Astrocyte of the spinal cord (primary cell): ENCODE results near the gene SF1.
A peak's percentile ranks its signal among the peaks of the same experiment; 100 is the strongest.

Experiments used
- DNase-seq: peaks from one replicate; pipeline ENCODE4 v3.0.0; 2011; ENCODE audit warnings: low read depth, low spot score
- H3K4me3 ChIP-seq: 2 replicates; pipeline ENCODE4 v1.5.1; 2011; ENCODE audit warnings: low read depth, mild to moderate bottlenecking, low read length, moderate library complexity
- in situ Hi-C: cut with HindIII; loops from 2 replicates; pipeline ENCODE4 v1.10.0; 2017; ENCODE audit warnings: low sequenced_read_pairs
- TF ChIP-seq, protein P1 (sequence below): IDR thresholded peaks from 2 replicates; pipeline ENCODE4 v1.5.1; 2012; ENCODE audit warnings: low read depth, mild to moderate bottlenecking, low read length, inconsistent platforms

SF1 gene

DNA sequence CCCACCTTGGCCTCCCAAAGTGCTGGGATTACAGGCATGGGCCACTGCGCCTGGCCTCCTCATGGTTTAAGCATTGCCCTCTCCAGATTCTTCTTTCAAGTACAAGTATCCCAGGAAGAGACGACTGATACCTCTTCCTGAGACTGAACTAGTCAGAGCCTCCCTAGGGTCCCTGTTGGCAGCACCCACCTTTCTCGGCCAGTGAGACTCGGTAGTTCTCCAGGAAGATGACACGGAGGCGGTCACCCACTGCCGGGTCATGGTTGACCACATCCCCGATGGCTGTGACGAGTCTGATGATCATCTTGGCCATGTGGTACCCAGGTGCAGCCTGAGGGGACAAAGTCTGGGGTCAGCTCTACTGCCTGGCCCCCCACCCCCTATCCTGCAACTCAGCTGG, 27.2 kb downstream of the SF1 start:
- no peak overlapping the region for H3K4me3 ChIP-seq
- in situ Hi-C loops = no loop called here
- TF ChIP-seq, protein P1, sequence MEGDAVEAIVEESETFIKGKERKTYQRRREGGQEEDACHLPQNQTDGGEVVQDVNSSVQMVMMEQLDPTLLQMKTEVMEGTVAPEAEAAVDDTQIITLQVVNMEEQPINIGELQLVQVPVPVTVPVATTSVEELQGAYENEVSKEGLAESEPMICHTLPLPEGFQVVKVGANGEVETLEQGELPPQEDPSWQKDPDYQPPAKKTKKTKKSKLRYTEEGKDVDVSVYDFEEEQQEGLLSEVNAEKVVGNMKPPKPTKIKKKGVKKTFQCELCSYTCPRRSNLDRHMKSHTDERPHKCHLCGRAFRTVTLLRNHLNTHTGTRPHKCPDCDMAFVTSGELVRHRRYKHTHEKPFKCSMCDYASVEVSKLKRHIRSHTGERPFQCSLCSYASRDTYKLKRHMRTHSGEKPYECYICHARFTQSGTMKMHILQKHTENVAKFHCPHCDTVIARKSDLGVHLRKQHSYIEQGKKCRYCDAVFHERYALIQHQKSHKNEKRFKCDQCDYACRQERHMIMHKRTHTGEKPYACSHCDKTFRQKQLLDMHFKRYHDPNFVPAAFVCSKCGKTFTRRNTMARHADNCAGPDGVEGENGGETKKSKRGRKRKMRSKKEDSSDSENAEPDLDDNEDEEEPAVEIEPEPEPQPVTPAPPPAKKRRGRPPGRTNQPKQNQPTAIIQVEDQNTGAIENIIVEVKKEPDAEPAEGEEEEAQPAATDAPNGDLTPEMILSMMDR = no peak
- no peak for DNase-seq

DNA sequence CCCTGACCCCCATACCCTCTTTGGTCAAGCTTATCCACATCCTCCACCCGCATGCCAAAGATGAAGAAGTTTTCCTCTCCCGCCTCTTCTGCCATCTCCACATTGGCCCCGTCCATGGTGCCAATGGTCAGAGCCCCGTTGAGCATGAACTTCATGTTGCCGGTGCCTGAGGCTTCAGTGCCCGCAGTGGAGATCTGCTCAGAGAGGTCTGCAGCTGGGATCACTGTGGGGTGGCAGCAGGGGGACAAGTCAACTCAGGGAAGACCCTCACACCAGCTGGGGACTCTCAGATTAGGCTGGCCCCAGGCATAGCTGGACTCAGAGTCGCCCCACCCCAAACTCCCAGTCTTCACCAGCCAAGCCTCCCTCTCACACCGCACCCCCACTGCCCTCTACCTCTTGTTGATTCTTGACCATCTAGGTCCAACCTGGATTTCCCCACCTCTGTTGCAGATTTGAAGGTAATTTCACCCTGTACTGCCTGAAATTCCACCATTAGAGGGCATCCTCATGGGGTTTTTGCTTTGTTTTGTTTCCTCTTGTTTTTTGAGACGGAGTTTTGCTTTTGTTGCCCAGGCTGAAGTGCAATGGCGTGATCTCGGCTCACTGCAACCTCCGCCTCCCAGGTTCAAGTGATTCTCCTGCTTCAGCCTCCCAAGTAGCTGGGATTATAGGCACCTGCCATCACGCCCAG, 27.8 kb downstream of the SF1 start:
- in situ Hi-C loops = no loop called here
- no peak overlapping the region for H3K4me3 ChIP-seq
- TF ChIP-seq, protein P1 = peak; percentile 16
- no peak for DNase-seq

- no peak for DNase-seq
- H3K4me3 ChIP-seq = no peak overlapping the region
- TF ChIP-seq, protein P1 = no peak
- in situ Hi-C loops = no loop called here
These were observed 30.2 kb downstream of the SF1 start for GRCh38 chr11:64747961-64748665.

DNA sequence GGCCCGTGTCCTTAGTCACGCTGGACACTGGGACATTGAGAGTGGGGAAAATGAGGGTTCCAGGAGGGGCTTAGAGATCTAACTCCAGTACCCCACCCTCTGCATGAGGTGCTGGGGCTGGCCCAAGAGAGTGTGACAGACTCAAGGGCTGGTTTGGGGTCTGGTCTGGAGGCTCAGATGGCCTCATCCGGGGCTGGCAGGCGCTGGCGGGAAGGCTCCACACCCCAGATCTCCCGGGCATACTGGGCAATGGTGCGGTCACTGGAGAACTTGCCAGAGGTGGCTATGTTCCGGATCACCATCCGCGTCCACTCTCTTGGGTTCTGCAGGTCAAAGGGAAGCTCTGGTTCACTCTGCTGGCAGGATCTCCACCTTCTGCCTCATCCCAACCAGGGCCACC, 31.9 kb downstream of the SF1 start:
- H3K4me3 ChIP-seq = no peak overlapping the region

GRCh38 chr11:64745521-64746328, 32.6 kb downstream of the SF1 start:
- DNase-seq = peak; percentile 56
- TF ChIP-seq, protein P1 = no peak
- H3K4me3 ChIP-seq = peak overlapping the region; percentile 24
- in situ Hi-C loops = no loop called here

More for the DNA sequence above, 31.9 kb downstream of the SF1 start:
- TF ChIP-seq, protein P1 = no peak
- in situ Hi-C loops = no loop called here
- DNase-seq = no peak

DNA sequence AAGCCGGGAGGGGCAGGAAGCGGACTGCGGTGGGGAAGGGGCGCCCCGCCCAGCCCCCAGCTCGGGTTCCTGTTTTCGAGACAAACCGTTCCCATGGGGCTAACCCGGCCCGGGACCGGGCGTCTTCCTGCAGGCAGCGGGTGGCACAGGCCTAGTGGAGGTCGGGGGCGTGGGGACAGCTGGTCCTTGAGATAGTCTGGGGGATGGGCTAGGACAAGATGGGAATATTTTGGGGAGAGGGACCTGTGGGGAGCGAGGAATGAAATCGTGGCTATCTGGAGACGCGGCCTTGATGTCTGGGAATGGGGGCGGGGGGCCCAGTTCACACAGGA, 33.2 kb downstream of the SF1 start:
- TF ChIP-seq, protein P1 = no peak
- H3K4me3 ChIP-seq = peak overlapping the region; percentile 24
- no peak for DNase-seq
- in situ Hi-C loops = no loop called here
